Stimulated activated naive CD4-positive, alpha-beta T cell (primary cell): ENCODE measurements around the gene GNAO1.
A peak's percentile ranks its signal among the peaks of the same experiment; 100 is the strongest.

Experiments used
- DNase-seq, 6 experiments: peaks; one replicate each; lab custom pipeline; 2025; lab: John Stamatoyannopoulos, UW

GNAO1 gene

DNA sequence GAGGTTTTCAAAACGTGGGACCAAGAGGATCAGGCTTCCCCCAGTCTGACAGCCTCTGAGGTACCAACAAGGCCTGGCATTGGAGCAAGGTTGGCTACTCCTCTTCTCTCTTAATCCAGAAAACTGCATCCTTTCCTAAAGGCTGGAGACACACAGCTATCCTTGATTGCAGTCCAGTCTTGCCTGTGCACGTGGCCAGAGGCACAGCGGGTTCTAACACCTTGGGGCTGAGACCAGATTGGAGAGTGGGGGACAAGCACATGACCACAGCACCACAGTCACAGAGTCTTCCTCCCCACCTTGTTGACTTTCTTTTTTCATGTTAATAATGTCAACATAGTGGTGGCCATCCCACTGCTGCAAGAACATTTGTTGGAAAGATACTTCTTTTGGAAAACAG, 46.9 kb downstream of the GNAO1 start:
- DNase-seq = no peak

DNA sequence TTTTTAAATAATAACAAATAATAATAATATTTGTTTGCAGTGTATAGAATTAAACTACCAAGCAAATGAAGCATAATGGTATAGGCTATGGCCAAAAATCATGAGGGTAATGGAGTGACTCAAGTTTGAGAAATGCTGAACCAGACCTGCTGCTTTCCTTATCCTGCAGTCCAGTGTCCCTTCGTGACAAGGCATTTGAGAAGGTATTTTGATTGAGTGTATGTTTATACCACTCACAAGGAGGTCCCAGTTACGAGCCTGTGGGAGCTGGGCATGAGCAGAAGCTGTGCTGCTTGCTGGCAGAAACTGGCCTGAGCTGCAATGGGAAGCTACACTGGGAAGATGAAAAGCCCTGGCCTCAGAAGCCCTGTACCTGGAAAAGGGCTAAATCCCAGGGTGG, 50.3 kb downstream of the GNAO1 start:
- no peak for DNase-seq

DNA sequence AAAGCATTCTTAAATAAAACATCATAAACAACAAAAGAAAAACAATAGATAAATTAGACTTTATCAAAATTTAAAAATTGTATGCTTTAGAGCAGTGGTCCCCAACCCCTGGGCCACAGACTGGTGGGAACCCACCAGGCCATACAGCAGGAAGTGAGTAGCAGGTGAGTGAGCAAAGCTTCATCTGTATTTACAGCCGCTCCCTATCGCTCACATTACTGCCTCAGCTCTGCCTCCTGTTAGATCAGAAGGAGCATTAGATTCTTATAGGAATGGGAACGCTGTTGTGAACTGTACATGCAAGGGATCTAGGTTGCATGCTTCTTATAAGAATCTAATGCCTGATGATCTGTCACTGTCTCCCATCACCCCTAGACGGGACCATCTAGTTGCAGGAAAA, 51.5 kb downstream of the GNAO1 start:
- DNase-seq = no peak

DNA sequence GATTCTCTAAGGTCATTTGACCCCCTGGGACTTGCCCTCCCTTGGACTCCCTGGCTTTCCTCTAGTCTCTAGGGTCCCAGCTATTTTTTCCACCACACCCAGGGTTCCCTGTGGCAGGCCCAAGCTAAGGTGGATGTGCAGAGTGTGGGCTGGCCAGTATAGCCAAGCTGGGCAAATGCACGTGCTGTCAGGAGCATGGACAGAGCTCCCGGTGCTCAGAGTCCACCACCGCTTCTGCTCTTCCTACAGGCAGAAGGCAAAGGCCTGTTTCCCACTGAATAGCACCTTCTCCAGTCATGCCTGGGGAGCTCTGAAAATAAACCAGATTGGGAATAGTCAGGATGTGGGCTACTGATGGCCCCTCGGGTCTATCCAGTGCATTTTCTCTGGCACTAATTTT, 53.3 kb downstream of the GNAO1 start:
- DNase-seq = no peak

DNA sequence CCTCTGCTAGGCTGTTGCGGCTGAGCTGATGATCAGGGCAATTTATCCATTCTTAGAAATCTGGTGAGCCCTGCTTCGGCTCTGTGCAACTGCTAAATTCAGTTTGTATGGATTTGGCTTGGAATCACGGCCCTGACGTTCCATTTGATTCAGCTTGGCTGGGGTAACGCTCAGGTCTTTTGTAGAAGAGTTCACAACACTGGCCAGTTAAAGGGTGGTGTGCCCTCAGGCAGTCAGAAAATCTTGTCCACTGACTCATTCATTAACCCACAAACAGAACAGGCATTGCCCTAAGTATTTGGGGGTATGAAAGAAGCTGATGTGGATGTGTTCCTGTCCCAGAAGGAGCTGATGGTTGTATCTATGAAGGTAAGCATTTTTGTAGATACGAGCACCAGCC, 53.9 kb downstream of the GNAO1 start:
- DNase-seq = no peak

DNA sequence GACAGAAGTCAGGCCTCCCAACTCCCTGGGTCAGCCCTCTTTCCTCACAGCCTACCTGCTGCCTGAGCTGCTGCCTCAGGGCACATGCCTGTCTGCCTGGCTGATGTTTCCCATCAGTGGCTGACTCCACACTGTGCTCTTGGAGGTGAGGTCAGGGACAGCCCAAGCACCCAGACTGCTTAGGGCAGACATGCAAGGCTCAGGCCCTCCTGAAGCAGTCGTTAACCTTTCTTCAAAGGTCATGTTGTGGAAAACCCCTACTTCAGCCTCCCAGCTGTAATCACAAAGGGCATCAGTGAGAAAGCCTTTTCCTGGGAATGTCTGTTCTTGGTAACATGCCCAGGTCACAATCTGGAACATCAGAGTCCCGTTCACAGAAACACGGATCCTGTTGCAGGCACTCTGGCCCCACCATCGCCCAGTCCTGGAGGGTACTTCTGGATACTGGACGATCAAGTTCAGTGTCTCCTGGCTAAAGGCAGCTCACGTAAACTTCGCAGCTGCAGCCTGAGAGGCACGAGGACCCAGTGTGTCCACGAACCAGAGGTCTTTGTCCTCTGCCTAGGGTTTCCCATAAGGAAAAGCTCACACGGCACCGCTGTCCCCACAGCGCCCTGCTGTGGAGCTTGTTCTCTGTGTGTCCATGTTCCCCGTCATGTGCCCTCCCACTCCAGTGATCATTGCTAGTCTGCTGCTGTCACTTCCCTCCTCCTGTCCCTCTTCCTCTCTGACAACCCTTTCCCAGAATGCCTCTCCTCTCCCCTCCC, 54.9 kb downstream of the GNAO1 start:
- no peak for DNase-seq

DNA sequence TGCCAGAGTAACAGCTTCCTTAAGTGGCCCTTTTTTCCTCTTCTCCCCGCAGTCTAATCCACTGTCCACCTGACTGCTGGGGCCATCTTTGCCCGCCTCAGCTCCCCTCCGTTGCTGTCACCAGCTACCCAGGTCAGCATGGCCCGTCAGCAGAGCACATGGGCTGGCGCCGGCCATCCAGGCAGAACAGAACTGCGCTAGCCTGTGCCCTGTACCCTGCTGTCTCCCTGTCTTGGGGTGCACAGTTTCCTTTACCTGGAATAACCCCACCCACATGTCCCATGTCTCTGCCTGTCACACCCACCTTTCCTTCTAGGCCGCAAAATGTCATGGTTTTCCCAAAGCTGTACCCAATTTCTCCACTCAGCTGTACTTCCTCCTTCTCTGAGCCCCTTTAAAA, 55.7 kb downstream of the GNAO1 start:
- DNase-seq = no peak

DNA sequence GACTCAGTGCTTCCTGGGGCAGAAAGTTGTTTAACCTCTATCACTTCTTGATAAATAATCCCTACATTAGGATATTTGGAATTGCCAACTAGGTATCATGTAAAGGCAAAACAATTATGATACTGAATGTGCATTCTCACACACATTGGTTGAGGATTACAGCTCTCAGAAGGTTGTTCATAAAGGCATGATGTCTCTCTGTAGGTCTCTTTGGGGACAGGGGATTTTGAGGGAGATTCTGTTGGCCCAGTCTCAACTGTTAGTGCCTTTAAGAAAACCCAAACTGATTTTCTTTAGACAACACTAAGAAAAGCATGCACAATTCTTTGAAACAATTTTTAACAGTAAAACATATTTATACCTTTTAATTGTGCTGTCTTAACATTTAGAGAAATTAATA, 56.5 kb downstream of the GNAO1 start:
- DNase-seq = no peak

DNA sequence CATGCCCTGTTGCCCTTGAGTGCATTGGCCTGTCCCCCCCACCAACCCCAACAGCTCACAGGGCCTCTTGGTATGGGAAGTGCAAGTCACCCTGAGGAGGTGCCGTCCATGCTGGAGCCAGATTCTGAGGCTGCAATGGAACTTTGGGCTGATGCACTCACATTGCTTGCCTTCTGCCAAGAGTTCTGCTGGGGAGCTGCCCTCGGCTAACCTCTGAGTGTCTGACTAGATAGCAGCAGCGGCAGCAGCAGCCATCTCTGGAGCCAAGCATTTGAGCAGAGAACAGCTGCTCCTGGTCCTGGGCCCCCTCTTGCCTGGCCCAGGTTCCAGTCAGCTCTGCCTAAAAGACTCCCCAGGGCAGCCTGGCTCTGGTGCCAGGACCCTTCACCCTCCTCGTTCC, 61.5 kb downstream of the GNAO1 start:
- no peak for DNase-seq

DNA sequence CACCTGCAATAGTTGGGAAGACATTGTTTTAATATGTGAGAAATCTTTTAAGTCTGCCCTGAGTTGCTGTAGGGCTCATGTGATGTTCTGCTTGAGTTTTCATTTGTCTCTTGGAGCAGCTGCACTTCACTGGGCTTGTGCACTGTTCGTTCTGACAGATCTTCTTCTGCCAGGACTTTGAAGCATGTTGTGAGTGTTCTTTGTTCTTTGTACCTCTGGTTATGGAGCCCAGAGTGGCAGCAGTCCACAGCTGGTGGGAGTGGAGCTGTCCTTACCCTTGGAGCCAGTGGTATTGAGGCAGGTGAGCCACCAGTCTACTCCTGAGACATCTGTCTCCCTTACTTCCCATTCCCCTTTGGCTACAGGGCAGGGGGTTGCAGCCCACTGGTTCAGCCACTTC, 64.6 kb downstream of the GNAO1 start:
- DNase-seq = no peak

DNA sequence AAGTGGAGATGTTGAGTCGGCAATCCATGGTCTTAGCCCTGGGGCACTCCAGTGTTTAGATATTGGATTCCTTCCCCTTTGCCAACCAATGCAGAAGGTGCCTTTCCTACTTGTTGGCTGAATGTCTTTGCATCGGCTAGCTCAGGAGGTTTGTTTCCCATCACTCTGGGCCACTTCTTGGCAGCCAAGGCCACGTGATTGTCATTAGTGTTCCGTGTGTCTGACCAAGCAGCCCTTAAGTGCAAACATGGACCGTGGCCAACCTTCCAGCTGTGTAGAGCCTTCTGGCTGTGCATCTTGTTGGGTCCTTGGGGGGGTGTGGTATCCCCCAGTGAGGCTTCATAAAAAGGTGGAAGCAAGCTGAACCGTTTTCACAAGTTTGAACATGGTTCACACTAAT, 66.0 kb downstream of the GNAO1 start:
- DNase-seq = no peak

DNA sequence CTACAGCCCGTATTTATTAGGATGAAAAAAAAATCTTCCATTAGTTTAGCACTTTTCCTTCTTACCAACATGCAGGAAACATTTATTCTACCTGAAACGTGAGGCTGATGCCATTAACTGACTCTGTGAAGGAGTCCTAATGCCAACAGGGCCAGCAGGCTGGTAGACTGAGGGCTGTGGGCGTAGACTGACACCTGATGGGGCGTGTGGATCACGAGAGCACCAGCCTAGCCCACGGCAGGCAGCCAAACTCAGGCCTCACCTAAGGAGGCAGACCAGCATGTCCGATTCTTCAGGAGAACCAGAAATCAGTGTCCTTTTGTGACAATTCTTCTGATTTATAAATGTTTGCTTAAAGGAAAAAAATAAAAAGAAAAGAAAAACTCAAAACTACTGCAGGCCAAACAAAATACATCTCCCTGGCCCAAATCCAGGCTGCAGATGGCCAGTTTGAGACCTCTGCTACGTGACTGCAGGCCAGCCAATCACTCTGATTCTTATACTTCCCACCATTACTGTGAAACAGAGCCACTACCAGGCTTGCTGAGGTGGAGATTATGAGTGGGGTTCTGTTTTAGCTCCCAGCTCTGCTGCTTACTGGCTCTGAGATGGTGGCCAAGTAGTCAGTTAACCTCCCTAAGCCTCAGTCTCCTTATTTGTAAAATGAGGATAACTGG, 66.5 kb downstream of the GNAO1 start:
- no peak for DNase-seq

DNA sequence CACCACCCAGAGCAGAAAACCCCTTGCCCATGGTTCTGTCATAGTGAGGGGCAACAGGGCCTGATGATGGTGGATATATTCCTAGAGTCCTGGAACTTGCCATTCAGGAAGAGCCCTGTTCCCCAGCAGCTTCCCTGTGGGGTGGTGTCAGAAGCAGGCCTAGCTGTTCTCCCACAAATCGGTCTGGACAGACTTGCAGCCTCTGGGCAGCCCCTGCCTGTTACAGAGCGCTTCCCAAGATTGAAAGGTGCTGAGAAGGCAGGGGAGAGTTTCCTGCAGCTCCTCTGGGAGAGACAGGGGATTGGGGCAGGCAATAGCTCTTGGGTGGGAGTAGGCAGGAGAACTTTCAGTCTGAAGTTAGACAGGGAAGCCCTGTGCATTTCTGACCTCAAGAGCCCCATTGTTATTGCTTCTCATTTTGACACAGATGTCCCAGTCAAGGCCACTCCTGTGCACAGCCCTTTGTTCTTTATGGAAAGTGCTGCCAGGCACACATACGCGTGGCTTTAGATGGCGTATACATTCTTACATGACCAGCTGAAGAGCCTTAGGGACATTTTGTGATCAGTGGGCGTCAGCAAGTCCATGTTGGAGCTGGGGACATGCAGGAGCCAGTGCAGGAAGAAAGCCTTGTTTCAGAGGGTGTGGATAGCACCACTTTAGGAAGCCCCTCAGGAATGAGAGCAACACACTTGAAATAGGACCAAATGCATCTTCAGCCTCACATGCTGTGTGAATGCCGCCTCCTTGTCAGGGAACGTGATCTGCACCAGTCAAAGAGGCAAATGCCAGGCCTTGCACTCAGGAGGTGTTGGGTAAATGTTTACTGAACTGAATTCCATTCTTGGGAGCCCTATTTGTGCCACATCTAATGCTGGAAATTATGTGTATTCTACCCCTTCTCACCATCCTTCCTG, 67.5 kb downstream of the GNAO1 start:
- DNase-seq = no peak

DNA sequence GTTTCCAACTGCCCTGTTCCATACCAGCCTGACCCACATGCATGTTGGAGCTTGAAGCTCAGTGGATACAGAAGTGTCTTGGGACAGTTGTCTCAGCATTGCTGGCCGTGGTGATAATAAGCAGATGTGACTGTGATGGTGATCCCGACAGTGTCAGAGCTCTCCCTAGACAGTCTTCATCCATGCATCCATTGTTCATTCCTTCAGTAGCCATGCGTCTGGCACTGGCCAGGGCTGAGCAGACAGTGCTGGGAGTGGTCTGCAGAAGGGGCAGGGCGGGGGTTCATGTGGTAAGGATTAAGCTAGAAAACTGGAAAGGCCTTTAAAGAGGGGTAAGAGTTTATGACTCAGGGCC, 68.1 kb downstream of the GNAO1 start:
- no peak for DNase-seq

DNA sequence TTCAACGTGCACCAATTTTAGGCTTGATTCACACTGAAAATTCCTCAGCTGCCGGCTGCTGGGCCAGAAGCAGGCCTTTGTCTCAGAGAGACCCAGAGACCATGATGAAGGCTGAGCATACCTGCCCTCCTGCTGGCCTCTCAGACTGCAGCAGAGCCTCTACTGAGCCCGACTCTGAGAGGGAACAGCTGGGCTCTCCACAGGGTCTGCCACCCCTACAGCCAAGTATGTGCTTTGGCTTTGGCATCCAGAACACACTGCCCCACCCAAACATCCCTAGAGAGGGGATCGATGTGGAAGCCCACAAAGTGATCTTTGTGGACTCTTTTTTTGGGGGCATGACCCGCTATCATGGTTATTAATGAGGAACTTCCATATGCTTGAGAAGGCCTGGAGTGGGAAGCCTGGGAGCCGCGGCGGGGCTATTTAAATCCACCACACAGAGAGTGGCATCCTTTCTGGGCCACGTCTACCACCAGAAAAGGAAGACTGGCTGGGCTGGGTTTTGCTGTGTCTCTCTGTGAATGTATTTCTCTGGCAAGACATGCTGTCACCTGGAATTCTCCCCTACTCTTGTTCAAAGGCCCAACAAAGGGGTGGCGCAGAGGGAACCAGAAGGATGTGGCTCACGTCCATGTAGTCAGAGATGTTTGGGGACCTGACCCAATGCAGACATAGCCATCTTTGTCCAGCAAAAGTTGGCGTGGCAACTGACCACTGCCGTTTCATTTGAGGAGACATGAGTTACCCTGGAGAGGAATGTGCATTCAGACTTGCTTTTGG, 69.3 kb downstream of the GNAO1 start:
- DNase-seq = no peak

DNA sequence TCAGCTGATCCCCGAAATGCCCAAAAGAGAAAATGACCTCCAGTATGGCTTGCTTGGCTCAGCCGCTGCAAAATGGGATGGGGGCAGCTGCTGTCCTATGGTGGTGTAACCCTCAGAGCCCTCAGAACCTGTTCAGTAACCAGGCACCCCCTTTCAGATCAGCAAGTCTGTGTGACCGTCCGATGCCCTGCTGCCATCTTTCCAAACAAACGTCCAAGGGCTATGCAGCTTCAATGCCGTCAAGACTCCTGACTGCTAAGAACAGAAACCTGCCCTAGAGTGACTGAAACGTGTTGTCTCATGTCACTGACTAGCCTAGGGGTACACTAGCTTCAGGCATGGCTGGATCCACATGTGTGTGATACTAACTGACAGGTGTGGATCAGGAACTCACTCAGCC, 70.4 kb downstream of the GNAO1 start:
- DNase-seq = no peak

DNA sequence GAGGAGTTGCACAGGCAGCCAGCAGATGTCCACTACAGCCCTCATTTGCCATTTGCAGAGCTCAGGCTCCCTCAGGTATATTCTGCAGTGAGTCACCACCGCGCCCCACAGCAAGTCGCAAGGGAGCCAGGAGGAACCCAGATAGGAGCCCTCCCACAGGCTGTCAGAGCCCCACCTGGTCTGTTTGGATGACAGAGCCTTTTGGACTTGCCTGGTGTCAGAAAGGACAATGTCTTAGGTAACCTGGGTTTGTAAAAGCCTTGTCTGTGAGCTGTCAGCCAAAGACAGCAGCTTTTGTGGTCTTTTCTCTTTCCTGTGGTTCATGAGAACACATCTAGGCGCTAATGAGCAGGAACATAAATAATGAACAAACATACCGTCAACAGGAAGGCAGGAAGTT, 70.9 kb downstream of the GNAO1 start:
- peak in 2 of 6 experiments; percentile 2 to 14 for DNase-seq

DNA sequence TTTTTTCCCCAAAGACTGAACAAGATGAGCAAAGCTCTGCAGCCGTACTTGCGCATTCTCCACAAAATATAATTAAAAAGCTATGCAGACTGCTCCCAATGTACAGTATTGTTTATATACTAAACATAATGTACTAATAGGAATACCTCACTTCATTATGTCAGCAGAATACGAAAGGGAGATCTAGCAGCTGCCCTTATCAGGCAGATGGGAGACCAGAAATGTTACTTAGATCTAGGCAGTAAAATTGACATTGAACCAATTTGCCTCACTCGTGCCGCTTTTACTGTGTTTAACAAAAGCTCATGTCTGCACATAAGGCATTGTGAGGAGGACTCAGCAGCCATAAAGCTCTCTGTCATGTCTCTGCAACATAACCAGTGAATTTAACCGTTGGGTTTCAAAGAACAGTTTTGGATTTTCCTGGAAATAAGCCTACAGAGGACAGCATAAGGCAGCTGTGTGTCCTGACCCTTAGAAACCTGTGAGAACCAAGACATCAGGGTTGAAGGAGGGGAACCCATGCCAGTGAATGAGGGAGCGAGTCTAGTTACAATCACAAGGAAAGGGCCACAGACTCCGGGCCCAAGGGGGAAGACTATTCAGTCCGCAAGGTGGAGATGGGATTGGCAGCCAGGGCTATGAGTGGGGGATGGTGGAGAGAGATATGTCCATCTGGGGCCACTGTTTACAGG, 71.4 kb downstream of the GNAO1 start:
- no peak for DNase-seq

DNA sequence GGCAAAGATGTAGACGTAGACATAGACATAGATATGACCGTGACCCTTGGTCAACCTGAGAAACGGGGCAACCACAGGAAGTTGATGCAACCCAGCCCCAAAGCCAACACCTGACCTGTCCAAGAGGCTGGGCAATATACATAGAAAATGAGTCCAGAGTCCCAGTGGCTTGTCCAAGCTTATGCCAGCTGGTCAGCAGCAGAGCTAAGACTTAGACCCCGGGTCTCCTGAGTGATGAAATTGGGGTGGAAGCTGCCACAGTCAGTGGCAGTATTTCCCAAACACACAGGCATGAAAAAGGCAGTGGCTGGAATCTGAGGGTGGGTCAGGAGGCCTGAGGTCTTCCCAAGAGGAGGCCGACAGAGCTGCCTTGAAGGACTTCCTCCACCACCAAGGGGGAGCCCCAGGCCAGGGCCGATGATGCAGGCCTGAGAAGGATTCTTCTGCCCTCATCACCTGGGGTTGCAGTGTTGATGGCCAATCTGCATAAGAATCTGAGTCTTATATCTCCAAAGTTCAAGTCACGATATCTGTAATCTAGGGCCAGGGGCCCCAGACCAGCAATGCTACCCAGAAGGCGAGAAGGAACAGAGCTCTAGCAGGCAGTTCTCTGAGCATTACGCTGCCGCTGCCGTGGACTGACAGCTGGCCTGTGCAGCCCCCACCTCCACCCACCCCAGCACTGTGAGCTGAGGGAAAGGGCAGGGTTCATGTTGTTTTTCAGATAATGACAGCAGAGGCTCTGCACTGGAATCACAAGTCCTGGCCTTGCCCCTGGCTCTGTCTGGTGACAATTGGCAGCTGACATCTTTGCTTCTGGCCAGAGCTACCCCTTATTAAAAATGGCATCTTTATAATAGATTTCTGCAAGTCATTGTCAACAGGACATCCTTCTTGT, 72.7 kb downstream of the GNAO1 start:
- no peak for DNase-seq

DNA sequence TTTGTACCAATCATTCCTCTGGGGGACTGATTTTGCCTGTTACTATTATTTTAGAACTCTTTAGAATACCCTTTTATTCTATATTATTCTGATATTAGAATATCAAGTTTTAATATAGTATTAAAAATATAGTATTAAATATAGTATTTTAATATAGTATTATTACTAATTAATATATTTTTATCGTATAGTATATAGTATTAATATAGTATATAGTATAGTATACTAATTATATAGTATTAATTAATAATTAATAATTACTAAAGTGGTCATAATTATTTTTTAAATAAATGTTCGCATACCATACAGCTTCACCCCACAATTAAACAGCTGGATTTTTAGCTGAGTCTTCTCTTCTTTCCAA, 73.3 kb downstream of the GNAO1 start:
- DNase-seq = no peak

DNA sequence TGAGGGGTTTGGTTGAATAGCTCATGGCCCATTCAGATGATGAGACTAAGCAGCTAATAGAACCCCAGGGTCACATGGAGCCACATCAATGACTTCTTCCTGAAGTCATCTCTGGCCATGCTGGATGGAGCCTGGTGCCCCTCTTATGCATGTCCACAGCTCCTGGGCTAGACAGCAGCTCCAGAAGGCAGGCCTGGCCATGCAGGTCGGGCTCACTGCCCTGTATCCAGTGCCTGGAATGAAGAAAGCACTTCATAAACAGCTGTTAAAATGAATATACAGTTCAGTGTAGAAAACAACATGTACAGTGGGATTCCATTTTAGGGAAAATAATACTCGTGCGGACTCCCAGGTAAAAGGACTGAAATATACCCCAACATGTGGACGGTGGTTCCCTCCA, 73.9 kb downstream of the GNAO1 start:
- DNase-seq = no peak
